ENCODE data around the gene BIN2.
"Not testable (repeated sequence)": the region's sequence is repeated elsewhere in the genome, so short reads cannot be mapped to it uniquely, and the experiment has no call there.

The BIN2 gene

DNA sequence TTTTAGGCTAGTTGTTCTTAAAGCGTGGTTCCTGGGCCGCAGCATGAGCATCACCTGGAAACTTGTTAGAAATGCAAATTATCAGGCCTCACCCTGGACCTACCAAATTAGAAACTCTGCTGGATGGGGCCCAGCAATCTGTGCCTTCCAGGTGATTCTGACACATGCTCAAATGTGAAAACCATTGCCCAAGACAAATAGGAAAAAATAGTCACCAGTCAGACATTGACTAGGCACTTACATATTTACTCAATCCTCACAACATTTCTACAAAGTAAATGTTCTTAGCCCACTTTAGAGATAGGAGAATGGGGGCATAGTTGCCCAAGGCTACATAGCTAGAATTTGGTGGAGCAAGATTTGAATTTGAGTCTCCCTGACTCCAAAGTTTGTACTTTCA, 19.2 kb upstream of the BIN2 start:
- DNase-seq: no peak

DNA sequence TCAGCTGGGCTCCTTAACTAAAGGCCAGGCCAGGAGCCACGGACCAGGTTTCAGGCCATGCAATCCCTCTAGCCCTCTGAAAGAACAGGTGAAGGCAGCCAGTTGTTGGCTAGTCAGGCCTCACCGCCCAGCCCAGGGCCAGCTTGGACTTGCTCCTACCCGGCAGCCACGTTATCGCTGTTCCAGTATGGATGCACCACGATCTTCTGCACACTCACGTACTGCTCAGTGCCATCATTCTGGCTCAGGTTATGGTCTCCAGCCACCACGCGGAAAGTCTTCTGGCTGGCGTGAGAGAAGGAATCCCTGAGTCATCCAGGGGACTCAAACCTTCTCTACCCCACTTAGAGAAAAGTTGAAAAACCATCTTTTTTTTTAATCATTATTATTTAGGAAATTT, 18.4 kb upstream of the BIN2 start:
- DNase-seq: no peak

DNA sequence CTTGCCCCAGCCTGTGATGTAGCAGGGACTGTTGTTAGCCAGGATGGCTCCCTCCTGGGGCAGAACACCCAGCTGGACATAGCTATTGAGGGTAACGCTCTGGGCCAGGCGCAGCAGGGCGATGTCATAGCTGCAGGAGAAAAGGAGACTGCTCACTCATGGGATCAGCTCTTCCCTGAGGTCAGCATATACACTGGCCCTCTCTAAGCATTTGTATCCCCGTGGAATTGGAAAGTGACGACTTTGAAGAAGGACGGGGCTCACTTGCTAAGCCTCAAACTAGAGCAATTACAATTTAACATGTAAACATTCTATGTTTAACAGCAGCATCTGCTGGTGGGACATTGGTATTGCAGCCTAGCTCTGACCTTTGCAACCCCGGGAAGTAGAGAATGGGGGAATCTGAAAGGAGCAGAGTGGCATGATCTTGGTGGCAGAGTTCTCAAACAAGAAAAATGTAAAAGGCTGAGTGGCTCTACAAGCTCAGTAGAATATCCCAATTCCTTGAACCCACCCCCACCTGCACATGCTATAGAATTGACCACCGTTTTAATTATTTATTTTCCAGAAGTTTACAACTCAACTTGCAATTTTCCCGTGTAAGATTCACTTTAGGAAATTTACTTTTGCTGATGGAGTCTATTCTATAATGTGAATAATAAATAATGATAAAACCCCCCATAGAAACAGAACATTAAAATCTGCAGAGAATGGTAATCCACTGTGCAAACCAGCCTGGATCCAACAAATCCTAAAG, 17.5 kb upstream of the BIN2 start:
- peak; percentile 67 for DNase-seq

DNA sequence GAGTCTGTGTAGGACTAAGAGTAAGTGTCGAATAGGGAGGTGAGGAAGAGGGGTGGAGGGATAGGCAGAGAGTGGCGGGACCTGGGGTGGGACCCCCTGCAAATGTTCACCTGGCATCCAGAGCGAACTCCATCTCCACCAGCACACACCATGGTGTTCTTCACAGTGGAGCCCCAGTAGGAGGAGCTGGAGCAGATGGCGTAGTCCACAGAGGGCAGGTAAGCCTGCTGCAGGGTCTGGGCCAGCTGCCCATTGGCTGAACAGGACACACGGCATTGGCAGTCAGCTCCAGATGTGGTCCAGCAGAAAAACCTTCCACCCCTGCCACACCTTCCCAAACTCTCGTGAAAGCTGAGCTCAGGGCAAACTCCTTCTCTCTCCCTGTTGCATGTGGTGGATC, 15.8 kb upstream of the BIN2 start:
- no peak for DNase-seq

DNA sequence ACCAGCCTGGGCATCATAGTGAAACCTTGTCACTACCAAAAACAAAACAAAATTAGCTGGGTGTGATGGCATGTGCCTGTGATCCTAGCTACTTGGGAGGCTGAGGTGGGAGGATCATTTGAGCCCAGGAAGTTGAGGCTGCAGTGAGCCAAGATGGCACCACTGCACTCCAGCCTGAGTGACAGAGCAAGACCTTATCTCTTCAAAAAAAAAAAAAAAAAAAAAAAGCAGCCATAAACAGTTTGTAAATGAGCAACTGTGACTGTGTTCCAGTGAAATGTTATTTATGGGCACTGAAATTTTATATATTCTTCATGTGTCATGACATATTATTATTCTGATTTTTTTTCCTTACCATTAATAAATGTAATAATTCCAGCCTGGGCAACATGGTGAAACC, 13.4 kb upstream of the BIN2 start:
- DNase-seq: not testable (repeated sequence)

DNA sequence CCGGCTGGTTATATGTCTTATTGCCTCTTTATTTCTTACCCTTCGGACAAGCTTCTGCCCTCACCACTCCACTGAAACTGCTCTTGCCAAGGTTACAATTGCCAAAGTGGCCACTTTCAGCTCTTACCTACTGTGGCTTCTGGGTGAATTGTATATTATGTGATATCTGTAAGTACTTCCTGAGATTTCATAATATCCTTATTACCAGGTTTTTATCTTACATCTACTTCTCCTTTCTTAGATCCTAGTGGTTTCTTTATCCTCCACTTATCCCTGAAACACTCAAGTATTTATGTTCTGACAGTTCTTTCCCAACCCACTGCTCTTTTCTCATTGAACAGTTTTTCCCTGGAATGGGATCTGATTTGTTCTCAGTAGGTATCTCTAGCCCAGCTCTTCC, 12.0 kb upstream of the BIN2 start:
- no peak for DNase-seq

DNA sequence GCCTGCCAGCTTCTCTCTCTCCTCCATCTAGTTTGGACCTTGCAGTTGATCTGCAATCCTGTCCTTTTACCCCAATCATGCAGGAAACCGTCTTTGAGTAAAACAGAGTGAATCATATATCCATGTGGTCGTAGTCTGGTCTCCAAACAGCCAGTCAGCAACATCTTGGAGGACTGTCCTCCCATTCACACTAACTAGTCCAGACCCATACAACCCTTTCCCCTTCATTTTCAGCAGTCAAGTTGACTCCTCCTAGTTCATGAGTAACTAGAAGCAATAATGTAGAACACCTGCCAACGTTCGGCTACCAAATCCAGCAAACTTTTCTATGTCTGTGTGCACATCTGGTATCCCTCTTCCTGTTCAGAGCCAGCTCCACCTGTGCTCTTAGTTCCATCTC, 10.8 kb upstream of the BIN2 start:
- peak; percentile 38 for DNase-seq

DNA sequence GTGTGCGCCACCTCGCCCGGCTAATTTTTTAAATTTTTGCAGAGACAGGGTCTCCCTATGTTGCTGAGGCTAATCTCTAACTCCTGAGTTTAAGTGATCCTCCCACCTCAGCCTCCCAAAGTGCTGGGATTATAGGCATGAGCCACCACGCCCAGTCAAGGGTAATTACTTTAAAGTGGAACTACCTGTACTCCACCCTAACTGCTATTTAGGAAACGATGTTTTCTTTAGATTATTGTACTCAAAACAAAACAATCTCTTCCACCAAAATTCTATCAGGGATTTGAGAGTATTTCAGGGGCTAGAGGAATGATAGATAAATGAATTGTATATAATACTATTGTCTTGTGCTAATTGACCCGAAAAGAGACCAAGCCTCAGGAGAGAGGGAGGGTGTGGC, 9.6 kb upstream of the BIN2 start:
- no peak for DNase-seq

DNA sequence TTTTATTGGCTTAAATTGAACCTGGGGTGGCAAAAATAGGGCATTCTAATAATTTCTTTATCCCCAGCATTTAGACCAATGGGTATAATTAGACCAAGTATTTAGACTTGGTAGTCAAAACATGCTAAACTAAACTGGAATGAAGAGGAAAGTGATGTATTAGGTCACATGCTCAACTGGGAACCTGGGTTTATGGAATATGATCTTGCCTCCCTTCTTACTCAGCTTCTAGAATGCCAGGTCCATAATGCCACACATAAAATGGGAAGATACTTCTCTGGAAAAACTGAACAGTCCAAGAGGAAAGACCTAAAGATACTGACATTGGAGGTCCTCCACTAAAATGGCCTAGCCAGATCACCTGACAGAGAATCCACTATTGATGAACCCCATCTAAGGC, 6.2 kb upstream of the BIN2 start:
- DNase-seq: peak; percentile 13

DNA sequence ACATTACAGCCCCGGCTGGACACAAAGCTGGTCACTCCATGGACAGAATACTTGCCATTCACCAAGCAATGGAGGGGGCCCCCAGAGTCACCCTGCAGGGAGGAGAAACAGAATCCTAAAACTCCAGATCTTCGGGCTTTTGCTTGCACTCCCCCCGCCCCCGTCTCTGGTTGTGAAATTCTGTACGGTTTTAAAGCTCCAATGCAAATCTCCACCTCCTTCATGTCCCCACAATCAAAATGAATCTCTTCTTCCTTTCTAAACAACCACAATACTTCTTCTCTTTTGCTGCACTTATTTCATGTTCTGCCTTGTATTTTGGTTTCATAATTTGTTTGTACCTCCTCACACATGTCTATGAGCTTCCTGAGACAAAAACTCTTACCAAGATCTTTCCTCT, 5.8 kb upstream of the BIN2 start:
- DNase-seq: no peak

DNA sequence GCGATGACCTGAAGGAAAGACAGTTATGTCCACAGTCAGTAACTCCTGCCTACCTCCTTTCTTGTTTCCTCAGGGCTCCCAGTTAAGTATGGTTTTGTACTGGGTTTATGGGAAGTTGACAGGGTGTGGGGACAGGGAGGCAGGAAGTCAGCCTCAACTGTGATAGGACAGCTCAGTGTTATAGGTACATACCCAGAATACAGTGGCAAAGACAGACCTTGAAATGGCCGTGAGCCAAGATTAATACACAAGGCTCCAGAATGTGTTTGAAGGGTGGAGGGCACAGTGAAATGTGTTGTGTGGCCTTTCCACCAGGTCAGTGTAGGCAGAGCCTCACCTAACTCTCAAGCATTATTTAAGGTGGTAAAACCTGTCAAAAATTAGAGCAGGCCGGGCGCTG, 4.6 kb upstream of the BIN2 start:
- no peak for DNase-seq

DNA sequence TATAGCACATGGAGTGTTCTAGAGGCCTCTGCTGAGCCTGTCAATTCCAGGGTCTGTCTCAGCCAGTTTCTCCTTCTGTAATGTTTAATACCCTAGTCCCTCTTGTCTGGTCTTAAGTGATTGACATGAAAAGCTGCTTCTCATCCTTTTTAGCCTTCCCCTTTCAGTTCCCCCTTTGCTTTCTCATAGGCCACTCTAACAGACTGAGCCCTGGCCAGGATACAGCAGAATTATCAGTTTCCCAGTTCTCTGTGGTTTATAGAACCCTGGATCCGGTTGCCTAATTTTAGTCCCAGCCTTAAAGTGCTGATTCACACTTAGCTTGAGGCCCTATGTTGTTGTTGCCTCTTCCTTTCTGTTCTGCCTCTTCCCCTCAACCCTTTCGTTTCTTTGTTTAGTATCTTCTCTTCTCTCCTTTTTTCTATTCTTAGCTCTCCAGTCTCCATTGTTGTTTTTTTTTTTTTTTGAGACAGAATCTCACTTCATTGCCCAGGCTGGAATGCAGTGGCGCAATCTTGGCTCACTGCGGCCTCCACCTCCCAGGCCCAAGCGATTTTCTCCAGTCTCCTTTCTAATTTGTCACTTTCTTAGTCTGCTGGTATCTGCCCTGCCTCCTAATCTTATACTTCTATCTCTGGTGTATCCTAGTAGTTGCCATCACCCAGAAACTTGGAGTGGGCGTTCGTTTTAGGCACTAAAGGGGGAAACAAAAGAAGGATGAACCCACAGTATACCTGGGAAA, 2.9 kb upstream of the BIN2 start:
- peak; percentile 74 for DNase-seq

DNA sequence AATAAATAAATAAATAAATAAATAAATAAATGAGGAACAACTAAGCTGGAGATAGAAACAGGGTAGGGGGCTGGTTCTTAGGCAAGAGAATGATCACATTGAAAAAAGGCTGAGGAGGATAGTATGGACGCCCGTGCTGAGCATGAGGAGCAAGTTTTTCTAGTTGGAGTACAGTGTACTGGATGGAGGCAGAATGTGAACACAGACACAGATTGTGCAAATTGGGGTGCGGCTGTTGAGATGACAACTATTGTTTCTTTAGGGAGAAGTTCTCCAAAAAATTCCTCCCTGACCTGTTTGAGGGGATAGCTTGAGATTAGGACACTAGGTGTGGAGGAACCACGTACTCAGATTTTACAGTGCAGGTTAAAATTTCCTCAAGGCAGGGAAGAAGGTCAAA, 979 bp upstream of the BIN2 start:
- no peak for DNase-seq

DNA sequence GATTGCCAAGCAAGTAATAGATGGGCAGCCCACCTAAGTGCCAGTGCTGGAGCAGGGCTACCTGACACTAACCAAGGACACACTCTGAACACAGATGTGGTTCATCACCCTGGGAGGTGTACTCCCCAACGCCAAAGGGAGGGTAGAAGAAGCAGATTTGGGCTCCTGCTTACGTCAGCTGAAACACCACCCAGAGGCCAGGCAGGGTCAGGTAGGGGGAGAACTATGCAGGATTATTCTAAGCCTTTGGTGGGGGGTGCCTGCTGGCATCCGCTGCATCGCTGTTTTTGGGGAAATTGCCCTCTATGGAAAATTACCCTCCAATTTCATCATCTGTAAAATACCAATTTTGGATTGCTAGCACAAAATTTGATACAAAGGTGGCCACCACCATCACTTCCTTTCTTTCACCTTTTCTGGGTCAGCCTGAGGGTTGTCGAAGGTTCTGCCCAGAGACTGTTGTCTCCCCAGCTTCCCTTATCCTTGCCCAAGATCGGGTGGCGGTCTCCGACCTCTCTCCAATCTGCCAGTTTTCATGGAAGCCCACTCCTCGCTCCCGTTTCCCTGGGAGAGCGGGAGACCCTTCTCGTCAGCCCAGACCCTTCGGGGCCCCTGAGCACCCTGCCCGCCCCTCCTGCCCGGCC, 535 bp downstream of the BIN2 start:
- DNase-seq: no peak

DNA sequence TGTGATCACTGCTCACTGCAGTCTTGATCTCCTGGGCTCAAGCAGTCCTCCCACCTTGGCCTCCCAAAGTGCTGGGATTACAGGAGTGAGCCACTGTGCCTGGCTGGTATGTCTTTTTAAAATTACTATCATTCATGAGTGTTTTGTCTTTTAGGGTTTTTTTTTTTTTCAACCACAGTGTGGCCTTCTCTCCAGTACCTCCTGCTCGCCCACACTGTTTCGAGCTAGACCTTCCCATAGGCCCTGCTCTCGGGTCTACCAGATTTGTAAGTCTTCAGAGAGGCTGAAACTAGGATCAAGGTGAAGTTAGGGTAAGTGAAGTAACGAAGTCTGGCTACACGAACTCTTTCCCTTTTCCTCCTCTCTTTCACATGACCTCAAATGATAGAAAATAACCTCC, 1.5 kb downstream of the BIN2 start:
- no peak for DNase-seq

DNA sequence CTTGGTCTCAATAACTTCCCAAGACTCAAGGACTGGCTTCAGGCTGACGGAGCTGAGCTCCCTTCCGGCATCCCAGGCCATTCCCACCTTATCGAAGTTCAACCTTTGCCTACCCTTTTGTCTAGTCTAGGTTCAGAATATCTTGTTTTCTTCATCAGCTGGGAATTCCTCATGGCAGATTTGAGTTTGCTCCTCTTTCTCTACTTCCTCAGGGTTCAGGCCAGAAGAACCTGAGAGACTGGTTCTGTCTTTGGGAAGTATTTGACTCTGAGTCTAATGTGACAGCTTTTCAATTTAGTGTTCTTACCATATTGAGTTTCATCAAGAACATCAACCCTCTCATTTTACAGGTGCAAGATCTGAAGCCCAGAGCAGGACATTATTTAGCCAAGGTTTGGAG, 2.1 kb downstream of the BIN2 start:
- no peak for DNase-seq

DNA sequence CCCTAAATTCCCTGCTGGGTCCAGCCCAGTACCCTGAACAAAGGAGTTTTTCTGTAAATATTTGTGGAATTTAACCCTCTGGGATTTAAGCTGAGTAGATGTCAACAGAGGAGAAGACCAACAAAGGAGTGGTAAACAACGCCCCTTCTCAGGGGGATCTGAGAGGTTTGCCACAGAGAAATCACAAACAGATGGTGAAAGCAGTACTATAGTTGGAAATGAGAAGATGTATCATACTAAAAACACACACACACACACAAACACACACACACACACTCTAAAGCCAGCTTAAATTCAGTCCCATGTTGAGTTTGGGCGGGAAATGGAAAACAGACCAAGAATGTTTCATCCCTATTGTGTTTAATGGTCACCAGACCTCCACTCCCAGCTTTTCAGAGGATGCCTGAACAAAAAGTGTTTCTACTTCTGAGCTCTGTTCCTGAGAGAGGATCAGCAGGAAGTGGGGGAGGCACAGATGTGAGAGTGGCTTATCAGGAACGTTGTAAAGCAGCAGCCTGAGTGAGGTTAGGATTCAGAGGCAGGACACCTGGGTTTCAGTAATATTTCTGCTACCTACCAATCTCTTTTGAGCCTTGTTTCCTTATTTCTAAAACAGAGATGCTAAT, 3.2 kb downstream of the BIN2 start:
- peak; percentile 63 for DNase-seq

DNA sequence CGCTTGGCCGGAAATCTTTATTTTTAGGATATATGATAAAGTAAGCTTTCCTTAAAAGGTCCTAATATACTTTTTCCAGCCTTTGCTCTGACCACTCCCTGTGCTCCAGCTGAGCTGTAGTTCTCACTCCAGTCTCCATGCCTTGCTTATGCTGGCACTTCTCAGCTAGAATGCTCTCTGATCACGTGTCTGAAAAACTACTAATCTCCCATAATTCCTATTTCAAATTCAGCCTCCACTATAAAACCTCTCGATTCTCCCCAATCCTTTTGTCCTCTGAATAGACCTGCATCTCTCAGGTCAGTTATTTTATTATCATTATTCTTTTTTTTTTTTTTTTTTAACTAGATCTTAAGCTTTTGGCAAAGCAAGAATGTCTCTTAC, 3.7 kb downstream of the BIN2 start:
- DNase-seq: no peak

DNA sequence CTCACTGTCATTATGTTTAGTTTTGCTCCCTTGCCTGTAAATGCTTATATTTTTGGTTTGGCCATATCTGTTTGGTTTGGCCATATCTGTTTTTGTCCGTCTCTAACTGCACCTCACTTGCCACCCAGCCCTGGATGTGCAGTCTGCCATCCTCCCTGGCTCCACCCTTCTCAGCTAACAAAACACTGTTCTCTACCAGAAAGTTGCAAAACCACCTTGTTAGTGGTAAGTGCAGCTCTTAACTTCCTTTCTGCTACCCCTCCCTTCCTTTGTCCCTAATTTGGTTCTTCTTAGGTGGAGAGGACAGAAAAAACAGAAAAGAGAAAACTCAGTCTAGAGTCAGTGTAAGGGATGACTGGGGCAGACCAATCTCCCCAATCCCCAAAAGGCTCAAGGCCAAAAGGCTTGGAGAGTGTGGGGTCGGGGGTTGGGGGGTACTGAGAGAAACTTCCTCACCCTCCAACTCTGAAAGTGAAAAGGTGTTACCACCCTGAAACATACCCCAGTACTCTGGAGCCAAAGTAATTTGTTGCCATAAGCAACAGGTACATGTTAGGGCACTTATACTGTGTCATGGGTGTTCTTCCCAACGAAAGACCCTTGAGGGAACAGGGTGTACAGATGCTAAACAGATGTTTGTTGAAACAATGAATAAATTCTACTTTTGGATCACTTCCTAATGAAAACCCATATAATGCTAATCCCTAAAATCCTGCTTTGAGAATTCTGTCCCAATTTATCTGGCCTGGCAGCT, 5.0 kb downstream of the BIN2 start:
- DNase-seq: no peak

DNA sequence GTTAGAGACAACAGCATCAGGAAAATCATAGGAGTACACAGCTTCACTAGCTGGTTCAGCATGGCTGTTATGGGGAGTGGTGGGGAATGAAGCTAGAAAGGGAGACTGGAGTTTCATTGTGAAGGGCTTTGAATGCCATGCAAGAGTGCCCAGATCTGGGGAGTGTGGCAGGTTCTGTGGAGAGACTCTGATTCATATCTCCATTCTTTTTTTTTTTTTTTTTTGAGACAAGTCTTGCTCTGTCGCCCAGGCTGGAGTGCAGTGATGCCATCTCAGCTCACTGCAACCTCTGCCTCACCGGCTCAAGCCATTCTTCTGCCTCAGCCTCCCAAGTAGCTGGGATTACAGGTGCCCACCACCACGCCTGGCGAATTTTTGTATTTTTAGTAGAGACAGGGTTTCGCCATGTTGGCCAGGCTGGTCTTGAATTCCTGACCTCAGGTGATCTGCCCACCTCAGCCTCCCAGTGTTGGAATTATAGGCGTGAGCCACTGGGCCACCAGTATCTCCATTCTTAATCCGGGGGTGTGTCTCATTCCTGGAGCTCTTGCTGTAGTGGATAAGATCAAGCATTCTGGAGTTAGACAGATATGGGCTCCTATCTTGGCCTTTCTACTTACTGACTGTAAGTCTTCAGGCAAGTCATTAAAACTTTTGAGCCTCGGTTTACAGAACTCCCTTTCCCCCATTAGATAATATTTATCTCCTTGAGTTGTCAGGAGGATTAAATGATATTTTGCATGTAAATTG, 5.7 kb downstream of the BIN2 start:
- DNase-seq: not testable (repeated sequence)

DNA sequence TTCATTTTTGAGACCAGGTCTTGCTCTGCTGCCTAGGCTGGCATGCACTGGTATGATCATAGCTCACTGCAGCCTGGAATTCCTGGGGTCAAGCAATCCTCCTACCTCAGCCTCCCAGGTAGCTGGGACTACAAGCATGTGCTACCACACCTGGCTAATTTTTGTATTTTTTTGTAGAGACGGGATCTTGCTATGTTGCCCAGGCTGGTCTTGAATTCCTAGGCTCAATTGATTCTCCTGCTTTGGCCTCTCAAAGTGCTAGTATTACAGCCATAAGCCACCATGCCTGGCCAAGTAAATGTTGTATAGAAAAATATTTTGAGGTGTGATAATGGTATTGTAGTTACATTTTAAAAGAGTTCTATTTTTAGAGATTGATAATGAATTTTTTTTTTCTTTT, 12.6 kb downstream of the BIN2 start:
- no peak for DNase-seq
